ENCODE data around the gene SLC12A1.
A peak's percentile ranks its signal among the peaks of the same experiment; 100 is the strongest.

SLC12A1 gene

DNA sequence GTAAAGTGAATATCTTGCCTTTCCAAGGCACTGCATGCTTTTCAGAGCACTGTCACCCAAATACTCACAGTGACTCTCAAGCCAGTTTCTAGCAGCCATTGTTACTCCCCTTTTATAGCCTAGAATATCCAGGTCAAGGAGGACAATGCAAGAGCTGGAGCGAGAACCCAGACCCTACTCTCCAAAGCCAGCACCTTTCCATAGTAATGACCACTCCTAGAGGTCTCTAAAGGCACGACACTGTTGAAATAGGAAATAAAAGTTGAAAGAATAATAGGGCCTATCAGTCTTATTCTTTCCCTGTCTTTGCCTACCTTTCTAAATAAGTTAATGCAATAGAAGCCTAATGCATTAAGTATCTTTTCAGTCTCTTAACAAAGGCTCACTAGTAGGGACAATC is 91.6 kb downstream of the SLC12A1 start:
- TF ChIP-seq CTCF (IDR thresholded peaks at IDR 0.05; ENCODE audit: low read depth, low read length): no peak
- no peak overlapping the region for H3K4me3 ChIP-seq (replicated peaks in 1 of 2; ENCODE audit: low read depth in 2 of 2, low read length in 2 of 2)
- DNase-seq (ENCODE audit: low read depth in 2 of 2): no peak

DNA sequence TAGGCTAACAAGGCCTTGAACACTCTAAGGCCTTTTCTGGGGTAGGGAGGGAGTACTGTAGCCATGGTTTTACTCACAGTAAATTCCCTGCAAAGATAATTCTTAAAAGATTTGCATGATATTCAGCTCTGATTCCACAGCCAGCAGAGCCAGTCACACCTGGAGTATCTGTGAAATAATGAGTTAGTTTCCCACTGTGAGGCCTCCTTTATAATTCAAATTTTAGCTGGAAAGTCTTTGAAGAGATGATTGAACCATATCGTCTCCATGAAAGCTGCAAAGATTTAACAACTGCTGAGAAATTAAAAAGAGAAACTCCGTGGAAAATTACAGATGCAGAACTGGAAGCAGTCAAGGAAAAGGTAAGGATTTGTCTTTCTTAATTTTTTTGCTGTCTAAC is 92.8 kb downstream of the SLC12A1 start:
- DNase-seq (ENCODE audit: low read depth in 2 of 2): no peak
- no peak for TF ChIP-seq CTCF (IDR thresholded peaks at IDR 0.05; ENCODE audit: low read depth, low read length)

DNA sequence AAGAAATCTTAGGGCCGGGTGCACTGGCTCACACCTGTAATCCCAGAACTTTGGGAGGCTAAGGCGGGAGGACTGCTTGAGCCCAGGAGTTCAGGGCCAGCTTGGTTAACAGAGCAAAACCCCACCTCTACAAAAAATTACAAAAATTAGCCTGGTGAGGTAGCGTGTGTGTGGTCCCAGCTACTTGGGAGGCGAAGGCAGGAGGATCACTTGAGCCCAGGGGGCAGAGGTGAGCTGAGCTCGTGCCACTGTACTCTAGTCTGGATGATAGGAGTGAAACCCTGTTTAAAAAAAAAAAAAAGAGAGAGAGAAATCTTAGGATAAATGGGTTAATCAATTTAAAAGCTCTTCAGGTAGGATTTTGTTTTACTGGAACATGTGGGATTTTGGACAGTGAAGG is 93.9 kb downstream of the SLC12A1 start:
- no peak for TF ChIP-seq CTCF (IDR thresholded peaks at IDR 0.05; ENCODE audit: low read depth, low read length)
- no peak for DNase-seq (ENCODE audit: low read depth in 2 of 2)
- H3K4me3 ChIP-seq (replicated peaks in 1 of 2; ENCODE audit: low read depth in 2 of 2, low read length in 2 of 2): no peak overlapping the region

More for the DNA sequence above, 92.8 kb downstream of the SLC12A1 start:
- no peak overlapping the region for H3K4me3 ChIP-seq (replicated peaks in 1 of 2; ENCODE audit: low read depth in 2 of 2, low read length in 2 of 2)

- DNase-seq (ENCODE audit: low read depth in 2 of 2): no peak
- TF ChIP-seq CTCF (IDR thresholded peaks at IDR 0.05; ENCODE audit: low read depth, low read length): no peak
- no peak overlapping the region for H3K4me3 ChIP-seq (replicated peaks in 1 of 2; ENCODE audit: low read depth in 2 of 2, low read length in 2 of 2)
Observed at GRCh38 chr15:48304398-48304797, 98.3 kb downstream of the SLC12A1 start.

- DNase-seq (ENCODE audit: low read depth in 2 of 2): no peak
- no peak overlapping the region for H3K4me3 ChIP-seq (replicated peaks in 1 of 2; ENCODE audit: low read depth in 2 of 2, low read length in 2 of 2)
- no peak for TF ChIP-seq CTCF (IDR thresholded peaks at IDR 0.05; ENCODE audit: low read depth, low read length)
Observed at GRCh38 chr15:48306639-48307038, 100.5 kb downstream of the SLC12A1 start.

DNA sequence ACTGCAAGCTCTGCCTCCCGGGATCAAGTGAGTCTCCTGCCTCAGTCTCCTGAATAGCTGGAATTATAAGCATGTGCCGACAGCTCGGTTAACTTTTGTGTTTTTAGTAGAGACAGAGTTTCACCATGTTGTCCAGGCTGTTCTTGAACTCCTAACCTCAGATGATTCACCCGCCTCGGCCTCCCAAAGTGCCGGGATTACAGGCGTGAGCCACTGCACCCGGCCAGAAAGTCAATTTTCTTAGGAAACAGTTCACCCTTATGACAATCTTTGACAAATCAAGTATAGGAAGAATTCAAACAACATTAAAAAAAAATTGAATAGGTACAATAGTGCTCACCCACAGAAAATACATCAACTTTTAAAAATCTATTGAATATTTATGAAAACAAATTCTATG is 101.5 kb downstream of the SLC12A1 start:
- no peak for TF ChIP-seq CTCF (IDR thresholded peaks at IDR 0.05; ENCODE audit: low read depth, low read length)
- DNase-seq (ENCODE audit: low read depth in 2 of 2): peak in 1 of 2 donors; percentile 31

DNA sequence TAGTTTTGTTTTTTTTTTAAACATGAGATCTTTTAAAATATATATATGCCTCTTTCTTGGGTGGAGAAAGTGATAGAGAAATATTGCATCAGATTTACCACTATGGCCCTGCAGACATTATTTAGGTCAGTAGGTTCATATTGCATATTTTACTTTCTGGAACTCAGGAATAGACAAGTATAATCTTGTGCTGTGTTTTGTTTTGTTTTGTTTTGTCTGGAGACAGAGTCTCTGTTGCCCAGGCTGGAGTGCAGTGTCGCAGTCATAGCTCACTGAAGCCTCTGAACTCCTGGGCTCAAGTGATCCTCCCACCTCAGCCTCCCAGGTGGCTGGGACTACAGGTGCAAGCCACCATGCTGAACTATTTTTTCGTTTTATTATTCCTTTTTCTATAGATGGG is 103.6 kb downstream of the SLC12A1 start:
- no peak for DNase-seq (ENCODE audit: low read depth in 2 of 2)
- TF ChIP-seq CTCF (IDR thresholded peaks at IDR 0.05; ENCODE audit: low read depth, low read length): no peak
- no peak overlapping the region for H3K4me3 ChIP-seq (replicated peaks in 1 of 2; ENCODE audit: low read depth in 2 of 2, low read length in 2 of 2)

More for the DNA sequence above, 101.5 kb downstream of the SLC12A1 start:
- no peak overlapping the region for H3K4me3 ChIP-seq (replicated peaks in 1 of 2; ENCODE audit: low read depth in 2 of 2, low read length in 2 of 2)

Data from cardiac fibroblast (primary cell).